Tibial artery (tissue), 4 donors: ENCODE measurements around the gene CD8B2.
"Not testable (repeated sequence)": the region's sequence is repeated elsewhere in the genome, so short reads cannot be mapped to it uniquely, and the experiment has no call there.

Experiments
- DNase-seq, 2 donors: peaks; one replicate each; pipeline ENCODE4 v3.0.0-alpha.2; 2019
- H3K27ac ChIP-seq, 2 donors: fragments of 200-600 bp; sonication (generic) in 1 of 2; 1 replicate in 1 of 2; 2 replicates in 1 of 2; pipeline ENCODE4 v1.5.1; 2018 to 2019; ENCODE audit warnings: mild to moderate bottlenecking in 1 of 2
- H3K27me3 ChIP-seq, 2 donors: fragments of 200-600 bp; sonication (generic) in 1 of 2; one replicate each; pipeline versions ENCODE4 v1.5.1 to v1.6.0; 2016 to 2019
- H3K36me3 ChIP-seq, 3 donors: fragments of 200-600 bp; sonication (generic) in 2 of 3; one replicate each; pipeline ENCODE4 v1.5.1; 2016 to 2019; ENCODE audit warnings: mild to moderate bottlenecking in 2 of 3
- H3K4me1 ChIP-seq, 4 donors: fragments of 200-600 bp; sonication (generic) in 2 of 4; 1 replicate in 3 of 4; 2 replicates in 1 of 4; pipeline ENCODE4 v1.5.1; 2016 to 2019
- H3K4me3 ChIP-seq, 2 donors: fragments of 200-600 bp; sonication (generic) in 1 of 2; 1 replicate in 1 of 2; 2 replicates in 1 of 2; pipeline ENCODE4 v1.5.1; 2018 to 2019; ENCODE audit warnings: mild to moderate bottlenecking in 2 of 2
- H3K9me3 ChIP-seq, 3 donors: fragments of 200-600 bp; sonication (generic) in 1 of 3; one replicate each; pipeline ENCODE4 v1.5.1; 2016 to 2019
- CTCF ChIP-seq, 2 experiments: fragments of 200-600 bp in 1 of 2; fragments of 450-650 bp in 1 of 2; IDR thresholded peaks; one replicate each; pipeline ENCODE4 v1.5.1; 2017 to 2019; ENCODE audit warnings: antibody characterized with exemption in 2 of 2, mild to moderate bottlenecking in 1 of 2, moderate library complexity in 1 of 2
- intact Hi-C: fragments of 100-400 bp; cut with DNase I; formaldehyde crosslinking; loops from one replicate; pipeline ENCODE4 v1.15.0; 2023; ENCODE audit warnings: low total_unique reads

Gene CD8B2

GRCh38 chr2:106554411-106554810 lies 67.2 kb downstream of the CD8B2 start:
- intact Hi-C loops: no loop called here
- no peak overlapping the region for H3K4me3 ChIP-seq
- H3K27ac ChIP-seq: no peak overlapping the region
- H3K27me3 ChIP-seq: no peaks in the 10 kb centered on the region
- no peak for TF ChIP-seq CTCF (IDR thresholded peaks at IDR 0.05)
- no peaks in the 10 kb centered on the region for H3K9me3 ChIP-seq
- H3K4me1 ChIP-seq: peaks cover 0 to 5% (median 2%) of the 10 kb centered on the region in 4 donors
- no peak for DNase-seq
- H3K36me3 ChIP-seq: no peaks in the 10 kb centered on the region

- no peaks in the 10 kb centered on the region for H3K9me3 ChIP-seq
- no peak for TF ChIP-seq CTCF (IDR thresholded peaks at IDR 0.05)
- no peak overlapping the region for H3K27ac ChIP-seq
- H3K4me3 ChIP-seq: no peak overlapping the region
- no peaks in the 10 kb centered on the region for H3K36me3 ChIP-seq
- no peak for DNase-seq
- H3K4me1 ChIP-seq: peaks cover 0 to 10% (median 5%) of the 10 kb centered on the region in 4 donors
- intact Hi-C loops: no loop called here
- no peaks in the 10 kb centered on the region for H3K27me3 ChIP-seq
Measured at GRCh38 chr2:106555053-106555452, 67.9 kb downstream of the CD8B2 start.

- intact Hi-C loops, DNase-seq, H3K4me3 ChIP-seq, H3K9me3 ChIP-seq, H3K36me3 ChIP-seq, H3K27ac ChIP-seq, H3K27me3 ChIP-seq: not testable (repeated sequence)
- H3K4me1 ChIP-seq: peaks cover 0 to 43% (median 30%) of the 10 kb centered on the region in 4 donors
Measured at GRCh38 chr2:106559786-106560185, 72.6 kb downstream of the CD8B2 start.

GRCh38 chr2:106560773-106561172 lies 73.6 kb downstream of the CD8B2 start:
- TF ChIP-seq CTCF (IDR thresholded peaks at IDR 0.05): no peak
- Histone ChIP-seq H3K9me3 (no peaks in the 10 kb centered on the region), H3K27me3 (no peaks in the 10 kb centered on the region), H3K36me3 (no peaks in the 10 kb centered on the region), H3K4me3 (no peak overlapping the region), H3K27ac (peak overlapping the region; percentile 43 to 66), H3K4me1 (peaks cover 0 to 44% (median 30%) of the 10 kb centered on the region in 4 donors)
- intact Hi-C loops: no loop called here
- DNase-seq: no peak

- intact Hi-C loops: no loop called here
- H3K27ac ChIP-seq: peak overlapping the region; percentile 43 to 66
- H3K36me3 ChIP-seq: no peaks in the 10 kb centered on the region
- no peak for TF ChIP-seq CTCF (IDR thresholded peaks at IDR 0.05)
- no peak overlapping the region for H3K4me3 ChIP-seq
- peak in 1 of 2 donors; percentile 78 for DNase-seq
- H3K9me3 ChIP-seq: no peaks in the 10 kb centered on the region
- peaks cover 0 to 50% (median 34%) of the 10 kb centered on the region in 4 donors for H3K4me1 ChIP-seq
- no peaks in the 10 kb centered on the region for H3K27me3 ChIP-seq
Measured at GRCh38 chr2:106561356-106561755, 74.2 kb downstream of the CD8B2 start.

- H3K4me1 ChIP-seq: peaks cover 0 to 54% (median 34%) of the 10 kb centered on the region in 4 donors
- no peak overlapping the region for H3K4me3 ChIP-seq
- TF ChIP-seq CTCF (IDR thresholded peaks at IDR 0.05): no peak
- H3K9me3 ChIP-seq: no peaks in the 10 kb centered on the region
- intact Hi-C loops: no loop called here
- peak overlapping the region; percentile 43 to 66 for H3K27ac ChIP-seq
- H3K27me3 ChIP-seq: no peaks in the 10 kb centered on the region
- no peaks in the 10 kb centered on the region for H3K36me3 ChIP-seq
- no peak for DNase-seq
Measured at GRCh38 chr2:106561803-106562202, 74.6 kb downstream of the CD8B2 start.
